22Rv1 (cell line): ENCODE data around the gene BHLHE23.

Source experiments
- ZFX ChIP-seq: fragments of 450-650 bp; IDR thresholded peaks from 2 replicates; pipeline ENCODE4 v1.6.1; 2017; ENCODE audit warnings: antibody characterized with exemption, borderline replicate concordance
- TF ChIP-seq, protein P1 (sequence below): fragments of 450-650 bp; IDR thresholded peaks from 2 replicates; pipeline ENCODE4 v1.5.1; 2017; ENCODE audit warnings: mild to moderate bottlenecking

DNA sequence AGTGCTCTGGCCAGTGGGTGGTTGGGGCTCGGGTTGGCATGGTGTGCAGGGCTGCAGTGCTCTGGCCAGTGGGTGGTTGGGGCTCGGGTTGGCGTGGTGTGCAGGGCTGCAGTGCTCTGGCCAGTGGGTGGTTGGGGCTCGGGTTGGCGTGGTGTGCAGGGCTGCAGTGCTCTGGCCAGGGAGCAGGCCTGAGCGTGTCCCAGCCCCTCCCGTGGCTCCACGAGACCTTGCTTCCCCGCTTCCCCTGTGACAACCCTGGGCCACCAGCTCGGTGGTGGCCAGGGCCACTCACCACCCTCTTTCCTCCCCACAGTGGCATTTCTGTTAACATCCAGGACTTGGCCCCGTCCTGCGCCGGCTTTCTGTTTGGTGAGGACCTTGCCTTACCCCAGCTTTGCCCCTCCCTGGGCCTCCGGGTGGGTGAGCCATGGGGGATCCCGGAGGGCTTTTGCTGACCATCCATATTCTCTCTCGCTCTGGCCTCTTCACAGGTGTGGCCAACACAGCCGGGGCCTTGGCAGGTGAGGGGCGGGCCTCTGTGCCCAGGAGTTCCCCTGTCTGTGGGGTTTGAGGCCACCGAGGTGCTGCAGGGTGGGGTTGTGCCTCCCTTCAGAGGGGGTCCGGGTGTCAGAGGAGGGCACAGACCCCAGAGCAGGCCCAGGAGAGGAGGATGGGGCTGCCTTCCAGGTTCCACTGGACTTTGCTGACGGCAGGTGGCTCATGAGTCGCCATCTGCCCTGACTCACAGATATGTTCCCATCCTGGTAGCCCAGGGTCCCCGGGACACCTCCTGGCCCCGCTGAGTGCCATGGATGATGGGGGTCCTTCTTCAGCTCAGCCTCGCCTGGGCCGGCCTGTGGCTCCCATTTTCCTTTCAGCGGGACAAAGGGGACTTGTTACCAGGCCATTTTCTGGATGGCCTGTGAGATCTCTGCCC, 40.3 kb downstream of the BHLHE23 start:
- TF ChIP-seq, protein P1, sequence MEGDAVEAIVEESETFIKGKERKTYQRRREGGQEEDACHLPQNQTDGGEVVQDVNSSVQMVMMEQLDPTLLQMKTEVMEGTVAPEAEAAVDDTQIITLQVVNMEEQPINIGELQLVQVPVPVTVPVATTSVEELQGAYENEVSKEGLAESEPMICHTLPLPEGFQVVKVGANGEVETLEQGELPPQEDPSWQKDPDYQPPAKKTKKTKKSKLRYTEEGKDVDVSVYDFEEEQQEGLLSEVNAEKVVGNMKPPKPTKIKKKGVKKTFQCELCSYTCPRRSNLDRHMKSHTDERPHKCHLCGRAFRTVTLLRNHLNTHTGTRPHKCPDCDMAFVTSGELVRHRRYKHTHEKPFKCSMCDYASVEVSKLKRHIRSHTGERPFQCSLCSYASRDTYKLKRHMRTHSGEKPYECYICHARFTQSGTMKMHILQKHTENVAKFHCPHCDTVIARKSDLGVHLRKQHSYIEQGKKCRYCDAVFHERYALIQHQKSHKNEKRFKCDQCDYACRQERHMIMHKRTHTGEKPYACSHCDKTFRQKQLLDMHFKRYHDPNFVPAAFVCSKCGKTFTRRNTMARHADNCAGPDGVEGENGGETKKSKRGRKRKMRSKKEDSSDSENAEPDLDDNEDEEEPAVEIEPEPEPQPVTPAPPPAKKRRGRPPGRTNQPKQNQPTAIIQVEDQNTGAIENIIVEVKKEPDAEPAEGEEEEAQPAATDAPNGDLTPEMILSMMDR = no peak
- no peak for TF ChIP-seq ZFX
